ENCODE data around the gene FAM222A. TPM values are rescaled to one million over a fixed set of nuclear protein-coding genes. Genes with fewer than 3 reads are reported as not detected.

Gene FAM222A
- total RNA-seq, 1 experiment from 2014 or later: 3.7 TPM

GRCh38 chr12:109763201-109763841, 49.7 kb downstream of the FAM222A start (continued):
- TF ChIP-seq RAD21 (IDR thresholded peaks at IDR 0.05; ENCODE audit: low read depth): no peak
- no peak for TF ChIP-seq ATF3 (IDR thresholded peaks at IDR 0.05)
- no peak for TF ChIP-seq SIN3A (IDR thresholded peaks at IDR 0.05; ENCODE audit: low read depth)

GRCh38 chr12:109764123-109764522, 50.5 kb downstream of the FAM222A start:
- BruUV-seq (replicated peaks): no TSS peak
- no peaks in the 10 kb centered on the region for H3K79me2 ChIP-seq (ENCODE audit: insufficient read depth, low read length)
- H3K4me2 ChIP-seq (ENCODE audit: low read length): no peak overlapping the region
- ATAC-seq: no peak
- H3K27ac ChIP-seq (ENCODE audit: low read depth, low read length): no peak overlapping the region
- no peaks in the 10 kb centered on the region for H4K20me1 ChIP-seq (ENCODE audit: insufficient read depth)
- no peaks in the 10 kb centered on the region for H3K36me3 ChIP-seq (ENCODE audit: control insufficient read depth in 1 of 2, insufficient read depth in 2 of 2, low read length in 2 of 2)
- no peak for DNase-seq (ENCODE audit: low read depth, low spot score)
- intact Hi-C loops (cut with micrococcal nuclease): no loop called here
- CTCF ChIA-PET: interaction anchor here (0.9 kb wide), 1 partner anchor 11 kb away, joined by 3 read pairs; no protein-coding TSS in a partner anchor
- no peaks in the 10 kb centered on the region; a peak in 1 of 4 replicates for H3K9me3 ChIP-seq (ENCODE audit: control insufficient read depth in 1 of 2, insufficient read depth in 1 of 2, low read depth in 1 of 2, low read length in 2 of 2)
- H3K9me2 ChIP-seq (ENCODE audit: insufficient read depth): no peaks in the 10 kb centered on the region
- H3K4me1 ChIP-seq (ENCODE audit: control insufficient read depth in 1 of 2, insufficient read depth in 2 of 2, low read length in 2 of 2): peaks cover 0 to 12% of the 10 kb centered on the region in 2 experiments; a peak in 2 of 4 replicates
- no peak overlapping the region for H2AFZ ChIP-seq (ENCODE audit: low read depth, low read length, poor library complexity, severe bottlenecking)
- no peak overlapping the region for H3K9ac ChIP-seq (ENCODE audit: low read length)
- H3K4me3 ChIP-seq (replicated peaks in 1 of 2; ENCODE audit: low read depth in 1 of 2, low read length in 2 of 2): no peak overlapping the region
- POLR2A ChIA-PET: no interaction called here
- RAD21 ChIA-PET (ENCODE audit: low non-redundant PET in 1 of 2, low total read pairs in 2 of 2, uncharacterized antibody in 2 of 2, unreplicated experiment in 2 of 2): no interaction called here
- H3K27me3 ChIP-seq (ENCODE audit: insufficient read depth, low read length): no peaks in the 10 kb centered on the region
- TF ChIP-seq, protein P1, sequence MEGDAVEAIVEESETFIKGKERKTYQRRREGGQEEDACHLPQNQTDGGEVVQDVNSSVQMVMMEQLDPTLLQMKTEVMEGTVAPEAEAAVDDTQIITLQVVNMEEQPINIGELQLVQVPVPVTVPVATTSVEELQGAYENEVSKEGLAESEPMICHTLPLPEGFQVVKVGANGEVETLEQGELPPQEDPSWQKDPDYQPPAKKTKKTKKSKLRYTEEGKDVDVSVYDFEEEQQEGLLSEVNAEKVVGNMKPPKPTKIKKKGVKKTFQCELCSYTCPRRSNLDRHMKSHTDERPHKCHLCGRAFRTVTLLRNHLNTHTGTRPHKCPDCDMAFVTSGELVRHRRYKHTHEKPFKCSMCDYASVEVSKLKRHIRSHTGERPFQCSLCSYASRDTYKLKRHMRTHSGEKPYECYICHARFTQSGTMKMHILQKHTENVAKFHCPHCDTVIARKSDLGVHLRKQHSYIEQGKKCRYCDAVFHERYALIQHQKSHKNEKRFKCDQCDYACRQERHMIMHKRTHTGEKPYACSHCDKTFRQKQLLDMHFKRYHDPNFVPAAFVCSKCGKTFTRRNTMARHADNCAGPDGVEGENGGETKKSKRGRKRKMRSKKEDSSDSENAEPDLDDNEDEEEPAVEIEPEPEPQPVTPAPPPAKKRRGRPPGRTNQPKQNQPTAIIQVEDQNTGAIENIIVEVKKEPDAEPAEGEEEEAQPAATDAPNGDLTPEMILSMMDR (IDR thresholded peaks at IDR 0.05 in 2 of 3, conservative IDR thresholded peaks at IDR 0.05 in 1 of 3; ENCODE audit: borderline replicate concordance in 1 of 3, insufficient read depth in 1 of 3, low read depth in 2 of 3, low read length in 2 of 3): peak in 2 of 3 experiments; percentile 24 to 26; a peak in 2 of 6 replicates
- TF ChIP-seq POLR2A (IDR thresholded peaks at IDR 0.05; ENCODE audit: borderline replicate concordance, extremely low read depth, insufficient read depth, insufficient read length): no peak
- TF ChIP-seq ELF1 (IDR thresholded peaks at IDR 0.05; ENCODE audit: borderline replicate concordance, low read depth): no peak
- TF ChIP-seq POLR2AphosphoS5 (IDR thresholded peaks at IDR 0.05; ENCODE audit: low read depth, low read length): no peak
